ENCODE results near the gene NCK2. TPM values are rescaled to one million over a fixed set of nuclear protein-coding genes. Genes with fewer than 3 reads are reported as not detected.

Gene NCK2
- total RNA-seq, 1 experiment from 2014 or later, result 26.7 TPM

DNA sequence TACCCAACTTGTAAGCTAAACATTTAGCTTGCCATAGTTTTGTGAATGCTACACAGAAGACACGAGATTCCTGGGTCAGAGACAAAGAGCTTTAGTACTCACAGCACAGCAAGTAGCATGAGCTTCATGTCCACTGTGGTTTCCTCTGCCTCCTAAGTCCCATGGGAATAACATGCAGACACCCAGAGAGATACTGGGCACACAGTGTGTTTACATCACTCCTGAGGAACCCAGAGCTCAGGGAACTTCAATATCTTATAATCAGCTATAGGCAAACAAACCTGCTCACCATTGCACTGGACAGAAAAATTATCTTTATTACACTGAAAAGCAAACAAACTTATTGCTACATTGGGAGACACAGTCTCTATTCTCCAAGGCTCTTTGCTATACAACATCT is 14.5 kb upstream of the NCK2 start:
- no peaks in the 10 kb centered on the region for H4K20me1 ChIP-seq (ENCODE audit: insufficient read depth)
- peaks cover 0 to 17% of the 10 kb centered on the region in 2 experiments; a peak in 1 of 4 replicates for H3K9me3 ChIP-seq (ENCODE audit: control insufficient read depth in 1 of 2, insufficient read depth in 1 of 2, low read depth in 1 of 2, low read length in 2 of 2)
- 0 out of 4 replicates have a peak, but pooled peaks cover 0 to 3% of the 10 kb centered on the region in 2 experiments for H3K4me1 ChIP-seq (ENCODE audit: control insufficient read depth in 1 of 2, insufficient read depth in 2 of 2, low read length in 2 of 2)
- H2AFZ ChIP-seq (ENCODE audit: low read depth, low read length, poor library complexity, severe bottlenecking), result no peak overlapping the region
- H3K79me2 ChIP-seq (ENCODE audit: insufficient read depth, low read length), result no peaks in the 10 kb centered on the region
- H3K36me3 ChIP-seq (ENCODE audit: control insufficient read depth in 1 of 2, insufficient read depth in 2 of 2, low read length in 2 of 2), result no peaks in the 10 kb centered on the region
- TF ChIP-seq ELF1 (IDR thresholded peaks at IDR 0.05; ENCODE audit: borderline replicate concordance, low read depth) (no peak), YY1 (IDR thresholded peaks at IDR 0.05; ENCODE audit: extremely low read depth, insufficient replicate concordance, low read depth, low read length) (no peak), ZFX (IDR thresholded peaks at IDR 0.05) (no peak), FOSL1 (IDR thresholded peaks at IDR 0.05; ENCODE audit: low read depth) (no peak), TCF7L2 (IDR thresholded peaks at IDR 0.05; ENCODE audit: borderline replicate concordance, extremely low read depth, insufficient read depth, insufficient read length) (no peak), EZH2 (IDR thresholded peaks at IDR 0.05) (no peak), JUND (IDR thresholded peaks at IDR 0.05) (no peak), SIN3A (IDR thresholded peaks at IDR 0.05; ENCODE audit: low read depth) (no peak), EZH2phosphoT487 (IDR thresholded peaks at IDR 0.05; ENCODE audit: borderline replicate concordance) (no peak), RAD21 (IDR thresholded peaks at IDR 0.05; ENCODE audit: low read depth) (no peak), SRF (IDR thresholded peaks at IDR 0.05; ENCODE audit: low read depth) (no peak)
- TF ChIP-seq, protein P1, sequence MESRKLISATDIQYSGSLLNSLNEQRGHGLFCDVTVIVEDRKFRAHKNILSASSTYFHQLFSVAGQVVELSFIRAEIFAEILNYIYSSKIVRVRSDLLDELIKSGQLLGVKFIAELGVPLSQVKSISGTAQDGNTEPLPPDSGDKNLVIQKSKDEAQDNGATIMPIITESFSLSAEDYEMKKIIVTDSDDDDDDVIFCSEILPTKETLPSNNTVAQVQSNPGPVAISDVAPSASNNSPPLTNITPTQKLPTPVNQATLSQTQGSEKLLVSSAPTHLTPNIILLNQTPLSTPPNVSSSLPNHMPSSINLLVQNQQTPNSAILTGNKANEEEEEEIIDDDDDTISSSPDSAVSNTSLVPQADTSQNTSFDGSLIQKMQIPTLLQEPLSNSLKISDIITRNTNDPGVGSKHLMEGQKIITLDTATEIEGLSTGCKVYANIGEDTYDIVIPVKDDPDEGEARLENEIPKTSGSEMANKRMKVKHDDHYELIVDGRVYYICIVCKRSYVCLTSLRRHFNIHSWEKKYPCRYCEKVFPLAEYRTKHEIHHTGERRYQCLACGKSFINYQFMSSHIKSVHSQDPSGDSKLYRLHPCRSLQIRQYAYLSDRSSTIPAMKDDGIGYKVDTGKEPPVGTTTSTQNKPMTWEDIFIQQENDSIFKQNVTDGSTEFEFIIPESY (IDR thresholded peaks at IDR 0.05; ENCODE audit: extremely low read depth, insufficient replicate concordance, low read length), result no peak
- TF ChIP-seq, protein P2, sequence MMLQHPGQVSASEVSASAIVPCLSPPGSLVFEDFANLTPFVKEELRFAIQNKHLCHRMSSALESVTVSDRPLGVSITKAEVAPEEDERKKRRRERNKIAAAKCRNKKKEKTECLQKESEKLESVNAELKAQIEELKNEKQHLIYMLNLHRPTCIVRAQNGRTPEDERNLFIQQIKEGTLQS (IDR thresholded peaks at IDR 0.05), result no peak
- TF ChIP-seq, protein P3, sequence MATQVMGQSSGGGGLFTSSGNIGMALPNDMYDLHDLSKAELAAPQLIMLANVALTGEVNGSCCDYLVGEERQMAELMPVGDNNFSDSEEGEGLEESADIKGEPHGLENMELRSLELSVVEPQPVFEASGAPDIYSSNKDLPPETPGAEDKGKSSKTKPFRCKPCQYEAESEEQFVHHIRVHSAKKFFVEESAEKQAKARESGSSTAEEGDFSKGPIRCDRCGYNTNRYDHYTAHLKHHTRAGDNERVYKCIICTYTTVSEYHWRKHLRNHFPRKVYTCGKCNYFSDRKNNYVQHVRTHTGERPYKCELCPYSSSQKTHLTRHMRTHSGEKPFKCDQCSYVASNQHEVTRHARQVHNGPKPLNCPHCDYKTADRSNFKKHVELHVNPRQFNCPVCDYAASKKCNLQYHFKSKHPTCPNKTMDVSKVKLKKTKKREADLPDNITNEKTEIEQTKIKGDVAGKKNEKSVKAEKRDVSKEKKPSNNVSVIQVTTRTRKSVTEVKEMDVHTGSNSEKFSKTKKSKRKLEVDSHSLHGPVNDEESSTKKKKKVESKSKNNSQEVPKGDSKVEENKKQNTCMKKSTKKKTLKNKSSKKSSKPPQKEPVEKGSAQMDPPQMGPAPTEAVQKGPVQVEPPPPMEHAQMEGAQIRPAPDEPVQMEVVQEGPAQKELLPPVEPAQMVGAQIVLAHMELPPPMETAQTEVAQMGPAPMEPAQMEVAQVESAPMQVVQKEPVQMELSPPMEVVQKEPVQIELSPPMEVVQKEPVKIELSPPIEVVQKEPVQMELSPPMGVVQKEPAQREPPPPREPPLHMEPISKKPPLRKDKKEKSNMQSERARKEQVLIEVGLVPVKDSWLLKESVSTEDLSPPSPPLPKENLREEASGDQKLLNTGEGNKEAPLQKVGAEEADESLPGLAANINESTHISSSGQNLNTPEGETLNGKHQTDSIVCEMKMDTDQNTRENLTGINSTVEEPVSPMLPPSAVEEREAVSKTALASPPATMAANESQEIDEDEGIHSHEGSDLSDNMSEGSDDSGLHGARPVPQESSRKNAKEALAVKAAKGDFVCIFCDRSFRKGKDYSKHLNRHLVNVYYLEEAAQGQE (IDR thresholded peaks at IDR 0.05; ENCODE audit: low read depth), result no peak
- TF ChIP-seq, protein P4, sequence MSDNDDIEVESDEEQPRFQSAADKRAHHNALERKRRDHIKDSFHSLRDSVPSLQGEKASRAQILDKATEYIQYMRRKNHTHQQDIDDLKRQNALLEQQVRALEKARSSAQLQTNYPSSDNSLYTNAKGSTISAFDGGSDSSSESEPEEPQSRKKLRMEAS (IDR thresholded peaks at IDR 0.05), result no peak
- ATAC-seq, result no peak
- no peak for DNase-seq (ENCODE audit: low read depth, low spot score)
- CTCF ChIA-PET, result no interaction called here
- H3K27ac ChIP-seq (ENCODE audit: low read depth, low read length), result no peak overlapping the region
- intact Hi-C loops (cut with micrococcal nuclease), result no loop called here
- no peak overlapping the region for H3K4me2 ChIP-seq (ENCODE audit: low read length)
- RAD21 ChIA-PET (ENCODE audit: low non-redundant PET in 1 of 2, low total read pairs in 2 of 2, uncharacterized antibody in 2 of 2, unreplicated experiment in 2 of 2), result no interaction called here
- H3K4me3 ChIP-seq (replicated peaks in 1 of 2; ENCODE audit: low read depth in 1 of 2, low read length in 2 of 2), result no peak overlapping the region
- peaks cover 3% of the 10 kb centered on the region for H3K27me3 ChIP-seq (ENCODE audit: insufficient read depth, low read length)
- no peak overlapping the region for H3K9ac ChIP-seq (ENCODE audit: low read length)
- POLR2A ChIA-PET, result no interaction called here
- H3K9me2 ChIP-seq (ENCODE audit: insufficient read depth), result no peaks in the 10 kb centered on the region
- no TSS peak for BruUV-seq (replicated peaks)
